Neural progenitor cell (in vitro differentiated cells): ENCODE results near the gene TNFRSF13B. TPM values are rescaled to one million over a fixed set of nuclear protein-coding genes. Genes with fewer than 3 reads are reported as not detected.

Experiments
- DNase-seq: peaks from one replicate; pipeline ENCODE4 v3.0.0-alpha.2; 2016; ENCODE audit warnings: low spot score
- H2AFZ ChIP-seq: fragments of 200-600 bp; sonication (generic); replicated peaks from 2 replicates; pipeline ENCODE4 v1.6.1; 2016; ENCODE audit warnings: antibody characterized with exemption
- H3F3A ChIP-seq: fragments of 200-600 bp; sonication (generic); 2 replicates; pipeline ENCODE4 v1.6.1; 2016; ENCODE audit warnings: antibody characterized with exemption, low read depth
- H3K27ac ChIP-seq: fragments of 200-600 bp; sonication (generic); 2 replicates; pipeline ENCODE4 v1.5.1; 2016; ENCODE audit warnings: mild to moderate bottlenecking
- H3K27me3 ChIP-seq: fragments of 200-600 bp; sonication (generic); 2 replicates; pipeline ENCODE4 v1.6.1; 2016; ENCODE audit warnings: mild to moderate bottlenecking, moderate library complexity
- H3K36me3 ChIP-seq: fragments of 200-600 bp; sonication (generic); 2 replicates; pipeline ENCODE4 v1.5.1; 2016
- H3K4me1 ChIP-seq: fragments of 200-600 bp; sonication (generic); 2 replicates; pipeline ENCODE4 v1.6.1; 2016; ENCODE audit warnings: mixed run types
- H3K4me2 ChIP-seq: fragments of 200-600 bp; sonication (generic); 2 replicates; pipeline ENCODE4 v1.6.1; 2016
- H3K4me3 ChIP-seq: fragments of 200-600 bp; sonication (generic); 2 replicates; pipeline ENCODE4 v1.5.1; 2016
- H3K79me2 ChIP-seq: fragments of 200-600 bp; sonication (generic); 2 replicates; pipeline ENCODE4 v1.6.1; 2016; ENCODE audit warnings: low read depth
- H3K9ac ChIP-seq: fragments of 200-600 bp; sonication (generic); 2 replicates; pipeline ENCODE4 v1.6.1; 2016
- H3K9me3 ChIP-seq: fragments of 200-600 bp; sonication (generic); 2 replicates; pipeline ENCODE4 v1.5.1; 2016; ENCODE audit warnings: low read depth
- H4K20me1 ChIP-seq: fragments of 200-600 bp; sonication (generic); 2 replicates; pipeline ENCODE4 v1.6.1; 2016; ENCODE audit warnings: low read depth
- H3K27ac Mint-ChIP-seq: 3 replicates; pipeline ENCODE4 v1.8.0; 2021; ENCODE audit warnings: mixed read lengths
- H3K27me3 Mint-ChIP-seq: 2 replicates; pipeline ENCODE4 v1.8.0; 2022; ENCODE audit warnings: low read depth, mild to moderate bottlenecking, inconsistent platforms, moderate library complexity, mixed read lengths; ENCODE audit not compliant: insufficient read depth
- H3K36me3 Mint-ChIP-seq: 3 replicates; pipeline ENCODE4 v1.8.0; 2021; ENCODE audit warnings: mixed read lengths
- H3K4me1 Mint-ChIP-seq: 3 replicates; pipeline ENCODE4 v1.8.0; 2021; ENCODE audit warnings: mixed read lengths
- H3K4me3 Mint-ChIP-seq: 3 replicates; pipeline ENCODE4 v1.8.0; 2021; ENCODE audit warnings: mild to moderate bottlenecking, moderate library complexity, mixed read lengths
- H3K9me3 Mint-ChIP-seq: 3 replicates; pipeline ENCODE4 v1.8.0; 2020; ENCODE audit warnings: mixed read lengths
- CTCF ChIP-seq: fragments of 200-600 bp; sonication (generic); IDR thresholded peaks from 2 replicates; pipeline ENCODE4 v1.5.1; 2017; ENCODE audit warnings: antibody characterized with exemption, mild to moderate bottlenecking
- EZH2 ChIP-seq: fragments of 200-600 bp; sonication (generic); IDR thresholded peaks from 2 replicates; pipeline ENCODE4 v1.6.1; 2017; ENCODE audit warnings: antibody characterized with exemption, mild to moderate bottlenecking, moderate library complexity
- EZH2phosphoT487 ChIP-seq: fragments of 200-600 bp; sonication (generic); IDR thresholded peaks from 2 replicates; pipeline ENCODE4 v1.6.1; 2017; ENCODE audit warnings: antibody characterized with exemption
- total RNA-seq: library from RNA; depleted of rRNA; stranded (reverse); fragments of >200 nt; gene quantifications from 2 replicates; pipeline ENCODE4 v1.2.3, GENCODE V29; 2015; ENCODE audit warnings: low replicate concordance

TNFRSF13B gene
- total RNA-seq, 1 donor from 2014 or later, result not detected

- Histone ChIP-seq H3K27ac (no peak overlapping the region), H3K4me2 (no peak overlapping the region), H3K27me3 (no peaks in the 10 kb centered on the region), H3K36me3 (no peaks in the 10 kb centered on the region), H3F3A (no peaks in the 10 kb centered on the region), H3K4me3 (no peak overlapping the region), H3K4me1 (no peaks in the 10 kb centered on the region), H2AFZ (no peak overlapping the region), H4K20me1 (no peaks in the 10 kb centered on the region), H3K9ac (no peak overlapping the region), H3K79me2 (no peaks in the 10 kb centered on the region), H3K9me3 (no peaks in the 10 kb centered on the region)
- Mint-ChIP-seq H3K9me3 (no peaks in the 10 kb centered on the region), H3K27me3 (no peaks in the 10 kb centered on the region), H3K36me3 (no peaks in the 10 kb centered on the region), H3K4me3 (no peak overlapping the region), H3K27ac (no peak overlapping the region), H3K4me1 (no peaks in the 10 kb centered on the region)
- DNase-seq, result no peak
- TF ChIP-seq EZH2 (no peak), EZH2phosphoT487 (no peak), CTCF (no peak)
Observed at GRCh38 chr17:16924696-16925440, 47.0 kb downstream of the TNFRSF13B start.

- Mint-ChIP-seq H3K27ac (no peak overlapping the region), H3K4me1 (no peaks in the 10 kb centered on the region), H3K4me3 (no peak overlapping the region), H3K27me3 (no peaks in the 10 kb centered on the region), H3K9me3 (no peaks in the 10 kb centered on the region), H3K36me3 (no peaks in the 10 kb centered on the region)
- Histone ChIP-seq H3K79me2 (no peaks in the 10 kb centered on the region), H3K4me3 (no peak overlapping the region), H3K27me3 (no peaks in the 10 kb centered on the region), H3K9me3 (no peaks in the 10 kb centered on the region), H3K9ac (no peak overlapping the region), H2AFZ (no peak overlapping the region), H4K20me1 (no peaks in the 10 kb centered on the region), H3K36me3 (no peaks in the 10 kb centered on the region), H3K4me1 (no peaks in the 10 kb centered on the region), H3K4me2 (no peak overlapping the region), H3F3A (no peaks in the 10 kb centered on the region), H3K27ac (no peak overlapping the region)
- no peak for DNase-seq
- TF ChIP-seq CTCF, result no peak
Observed at GRCh38 chr17:16923904-16924695, 47.8 kb downstream of the TNFRSF13B start.

GRCh38 chr17:16923097-16923903 is 48.6 kb downstream of the TNFRSF13B start:
- H3K9me3 ChIP-seq, result no peaks in the 10 kb centered on the region
- H3K9me3 Mint-ChIP-seq, result no peaks in the 10 kb centered on the region
- H3K4me3 ChIP-seq, result no peak overlapping the region
- TF ChIP-seq EZH2, result no peak
- no peak for DNase-seq
- H4K20me1 ChIP-seq, result no peaks in the 10 kb centered on the region
- H3K36me3 Mint-ChIP-seq, result no peaks in the 10 kb centered on the region
- H2AFZ ChIP-seq, result no peak overlapping the region
- H3K27me3 ChIP-seq, result no peaks in the 10 kb centered on the region
- H3K4me1 Mint-ChIP-seq, result no peaks in the 10 kb centered on the region
- no peak overlapping the region for H3K27ac Mint-ChIP-seq
- H3K4me2 ChIP-seq, result no peak overlapping the region
- no peak overlapping the region for H3K4me3 Mint-ChIP-seq
- no peaks in the 10 kb centered on the region for H3K36me3 ChIP-seq
- no peak overlapping the region for H3K27ac ChIP-seq
- H3K9ac ChIP-seq, result no peak overlapping the region
- no peaks in the 10 kb centered on the region for H3K4me1 ChIP-seq
- H3K27me3 Mint-ChIP-seq, result no peaks in the 10 kb centered on the region
- H3K79me2 ChIP-seq, result no peaks in the 10 kb centered on the region
- no peaks in the 10 kb centered on the region for H3F3A ChIP-seq
